ENCODE measurements around the gene CBARP. TPM values are rescaled to one million over a fixed set of nuclear protein-coding genes. Genes with fewer than 3 reads are reported as not detected.

Gene CBARP
- total and polyA plus RNA-seq, 2 donors (not counting 3 experiments of a cell fraction or from before 2014, with no cell fraction given), result 3.5 to 9.2 TPM

- no peak overlapping the region for H3K27ac ChIP-seq (ENCODE audit: insufficient read depth, low read depth, low read length)
- no peaks in the 10 kb centered on the region for H3K9me3 ChIP-seq (replicated peaks; ENCODE audit: control insufficient read depth, insufficient read depth, low read length)
- H3K79me2 ChIP-seq (ENCODE audit: control insufficient read depth, insufficient read depth, low read length), result no peaks in the 10 kb centered on the region
- CTCF ChIA-PET, result interaction anchor here (1.3 to 2.4 kb wide), 2 partner anchors 20 to 112 kb away, joined by 4 to 9 read pairs; no protein-coding TSS in a partner anchor
- BruUV-seq (replicated peaks), result no TSS peak
- no peak for TF ChIP-seq FOS (IDR thresholded peaks at IDR 0.05; ENCODE audit: borderline replicate concordance, insufficient read depth, low read length)
- no peak for TF ChIP-seq MAX (IDR thresholded peaks at IDR 0.05; ENCODE audit: insufficient read depth, insufficient read length)
- no peak for TF ChIP-seq POLR2A (IDR thresholded peaks at IDR 0.05; ENCODE audit: low read depth, low read length)
- no peak for TF ChIP-seq GATA2 (IDR thresholded peaks at IDR 0.05; ENCODE audit: insufficient read depth, insufficient read length, low read depth, low read length)
- TF ChIP-seq EZH2 (IDR thresholded peaks at IDR 0.05; ENCODE audit: borderline replicate concordance, low read depth, low read length, severe bottlenecking), result no peak
- no peak for TF ChIP-seq MYC (IDR thresholded peaks at IDR 0.05; ENCODE audit: low read depth, low read length)
- TF ChIP-seq CTCF (IDR thresholded peaks at IDR 0.05; ENCODE audit: extremely low read depth in 1 of 2, insufficient read depth in 1 of 2, low read depth in 1 of 2, low read length in 2 of 2), result no peak
- no peak for TF ChIP-seq POLR2AphosphoS5 (IDR thresholded peaks at IDR 0.05; ENCODE audit: insufficient read depth, low read depth, low read length)
- H3K4me1 ChIP-seq (ENCODE audit: control insufficient read depth, extremely low read depth, insufficient read depth, low read length), result no peaks in the 10 kb centered on the region
- H3K9me1 ChIP-seq (replicated peaks; ENCODE audit: control insufficient read depth, extremely low read depth, insufficient read depth, low read length), result no peaks in the 10 kb centered on the region
- dilution Hi-C loops (cut with MboI; ENCODE audit: extremely low pct_ligation_motif_present, low sequenced_read_pairs) (no loop called here), intact Hi-C loops (cut with micrococcal nuclease) (no loop called here)
- DNase-seq (ENCODE audit: low read depth, low spot score), result no peak
- no peaks in the 10 kb centered on the region for H4K20me1 ChIP-seq (replicated peaks; ENCODE audit: control insufficient read depth, extremely low read depth, insufficient read depth, low read length)
- no peak overlapping the region for H2AFZ ChIP-seq (ENCODE audit: low read depth, low read length)
- peaks cover 5 to 20% of the 10 kb centered on the region in 2 experiments for H3K36me3 ChIP-seq (ENCODE audit: control insufficient read depth in 2 of 2, extremely low read depth in 1 of 2, insufficient read depth in 2 of 2, low read length in 2 of 2)
- POLR2A ChIA-PET, result no interaction called here
- H3K4me3 ChIP-seq (replicated peaks in 1 of 3; ENCODE audit: insufficient read depth in 1 of 3, low read depth in 1 of 3, low read length in 3 of 3), result no peak overlapping the region
- H3K4me2 ChIP-seq (ENCODE audit: insufficient read depth, low read length), result no peak overlapping the region
- H3K9ac ChIP-seq (replicated peaks; ENCODE audit: extremely low read depth, insufficient read depth, low read length), result no peak overlapping the region
- no peaks in the 10 kb centered on the region for H3K27me3 ChIP-seq (ENCODE audit: control insufficient read depth in 2 of 2, insufficient read depth in 2 of 2, low read length in 2 of 2)
- FAIRE-seq, result no peak
Measured at GRCh38 chr19:1224847-1225246, 13.0 kb downstream of the CBARP start.
